Astrocyte of the cerebellum (primary cell): ENCODE results near the gene CREB5.

Experiments used
- DNase-seq: peaks from one replicate; pipeline ENCODE4 v3.0.0-alpha.2; 2011; ENCODE audit warnings: low read depth
- H3K4me3 ChIP-seq: 2 replicates; pipeline ENCODE4 v1.5.1; 2011; ENCODE audit warnings: mild to moderate bottlenecking, low read depth, low read length, moderate library complexity
- CTCF ChIP-seq: IDR thresholded peaks from 2 replicates; pipeline ENCODE4 v1.5.1; 2012; ENCODE audit warnings: low read length, low read depth, moderate library complexity, mild to moderate bottlenecking; ENCODE audit errors: missing control alignments
- in situ Hi-C: cut with HindIII; loops from 2 replicates; pipeline ENCODE4 v1.10.0; 2017; ENCODE audit warnings: low sequenced_read_pairs

Gene CREB5

GRCh38 chr7:28448708-28449107 lies 36.4 kb downstream of the CREB5 start:
- no peak for TF ChIP-seq CTCF
- in situ Hi-C loops = no loop called here
- DNase-seq = no peak
- no peak overlapping the region for H3K4me3 ChIP-seq

- no peak for TF ChIP-seq CTCF
- H3K4me3 ChIP-seq = no peak overlapping the region
- DNase-seq = no peak
- in situ Hi-C loops = no loop called here
Observed at GRCh38 chr7:28452681-28453080, 40.4 kb downstream of the CREB5 start.

GRCh38 chr7:28455486-28455885 lies 43.2 kb downstream of the CREB5 start:
- in situ Hi-C loops = no loop called here
- no peak for TF ChIP-seq CTCF
- DNase-seq = no peak

GRCh38 chr7:28456044-28456443 lies 43.7 kb downstream of the CREB5 start:
- no peak for TF ChIP-seq CTCF
- no peak for DNase-seq
- no peak overlapping the region for H3K4me3 ChIP-seq
- in situ Hi-C loops = no loop called here

More at GRCh38 chr7:28455486-28455885, 43.2 kb downstream of the CREB5 start:
- H3K4me3 ChIP-seq = no peak overlapping the region

- no peak for TF ChIP-seq CTCF
- DNase-seq = no peak
- no peak overlapping the region for H3K4me3 ChIP-seq
- in situ Hi-C loops = no loop called here
Observed at GRCh38 chr7:28458732-28459131, 46.4 kb downstream of the CREB5 start.

- in situ Hi-C loops = no loop called here
- TF ChIP-seq CTCF = no peak
- H3K4me3 ChIP-seq = no peak overlapping the region
- DNase-seq = no peak
Observed at GRCh38 chr7:28459306-28459705, 47.0 kb downstream of the CREB5 start.

GRCh38 chr7:28465697-28466096 lies 53.4 kb downstream of the CREB5 start:
- in situ Hi-C loops = no loop called here
- no peak for TF ChIP-seq CTCF
- H3K4me3 ChIP-seq = no peak overlapping the region
- DNase-seq = no peak
